ENCODE results near the gene TMEM72. TPM values are rescaled to one million over a fixed set of nuclear protein-coding genes. Genes with fewer than 3 reads are reported as not detected.

TMEM72 gene
- total and polyA plus RNA-seq, 2 experiments from 2014 or later, result not detected

DNA sequence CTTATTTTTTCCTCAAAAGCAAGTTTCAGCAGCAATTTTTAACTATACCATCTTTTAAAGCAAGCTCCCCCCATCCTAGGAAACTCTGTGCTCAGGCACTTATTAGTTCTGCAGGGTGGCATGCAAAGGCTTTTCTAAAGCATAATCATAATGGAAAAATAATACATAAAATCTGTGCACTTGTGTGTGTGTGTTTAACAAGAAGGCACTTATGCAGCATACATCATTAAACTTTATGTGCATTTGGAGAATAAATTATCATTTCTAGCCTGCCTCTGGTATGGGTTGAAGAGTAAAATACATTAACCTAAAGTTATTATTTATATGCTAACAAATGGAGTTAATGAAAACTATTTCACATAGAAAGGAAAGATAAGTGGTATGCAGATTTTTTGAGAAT lies 42.9 kb downstream of the TMEM72 start:
- Histone ChIP-seq H3K4me1 (ENCODE audit: insufficient read depth) (peaks cover 20% of the 10 kb centered on the region), H3K4me3 (no peak overlapping the region), H2AFZ (no peak overlapping the region), H3K27me3 (ENCODE audit: insufficient read depth) (no peaks in the 10 kb centered on the region), H3K4me2 (no peak overlapping the region), H3K79me2 (replicated peaks; ENCODE audit: insufficient read depth) (no peaks in the 10 kb centered on the region), H3K27ac (ENCODE audit: low read depth) (no peak overlapping the region), H4K20me1 (replicated peaks; ENCODE audit: insufficient read depth) (no peaks in the 10 kb centered on the region), H3K9me2 (ENCODE audit: insufficient read depth) (no peaks in the 10 kb centered on the region), H3K36me3 (ENCODE audit: insufficient read depth) (no peaks in the 10 kb centered on the region), H3F3A (replicated peaks; ENCODE audit: low read depth) (no peaks in the 10 kb centered on the region)
- H3K4me3 Mint-ChIP-seq, result no peak overlapping the region
- TF ChIP-seq, protein P1, sequence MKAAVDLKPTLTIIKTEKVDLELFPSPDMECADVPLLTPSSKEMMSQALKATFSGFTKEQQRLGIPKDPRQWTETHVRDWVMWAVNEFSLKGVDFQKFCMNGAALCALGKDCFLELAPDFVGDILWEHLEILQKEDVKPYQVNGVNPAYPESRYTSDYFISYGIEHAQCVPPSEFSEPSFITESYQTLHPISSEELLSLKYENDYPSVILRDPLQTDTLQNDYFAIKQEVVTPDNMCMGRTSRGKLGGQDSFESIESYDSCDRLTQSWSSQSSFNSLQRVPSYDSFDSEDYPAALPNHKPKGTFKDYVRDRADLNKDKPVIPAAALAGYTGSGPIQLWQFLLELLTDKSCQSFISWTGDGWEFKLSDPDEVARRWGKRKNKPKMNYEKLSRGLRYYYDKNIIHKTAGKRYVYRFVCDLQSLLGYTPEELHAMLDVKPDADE (IDR thresholded peaks at IDR 0.05), result no peak
- TF ChIP-seq EZH2 (IDR thresholded peaks at IDR 0.05; ENCODE audit: low read depth, unreplicated experiment) (no peak), STAT1 (IDR thresholded peaks at IDR 0.05; ENCODE audit: unreplicated experiment) (no peak), JUNB (IDR thresholded peaks at IDR 0.05; ENCODE audit: unreplicated experiment) (no peak), CTCF (conservative IDR thresholded peaks at IDR 0.05; ENCODE audit: low read depth in 2 of 2) (no peak)
- H3K9me3 Mint-ChIP-seq, result no peaks in the 10 kb centered on the region; the same call in 2 of the 3 replicates
- H3K27ac Mint-ChIP-seq, result no peak overlapping the region
- H3K4me1 Mint-ChIP-seq, result peaks cover 33% of the 10 kb centered on the region
- DNase-seq (ENCODE audit: low spot score) (no peak), ATAC-seq (no peak)
- H3K36me3 Mint-ChIP-seq (ENCODE audit: low read depth), result peaks cover 11% of the 10 kb centered on the region; the same call in 2 of the 3 replicates
- peaks cover 4% of the 10 kb centered on the region for H3K27me3 Mint-ChIP-seq (ENCODE audit: insufficient read depth, low read depth, poor library complexity)

DNA sequence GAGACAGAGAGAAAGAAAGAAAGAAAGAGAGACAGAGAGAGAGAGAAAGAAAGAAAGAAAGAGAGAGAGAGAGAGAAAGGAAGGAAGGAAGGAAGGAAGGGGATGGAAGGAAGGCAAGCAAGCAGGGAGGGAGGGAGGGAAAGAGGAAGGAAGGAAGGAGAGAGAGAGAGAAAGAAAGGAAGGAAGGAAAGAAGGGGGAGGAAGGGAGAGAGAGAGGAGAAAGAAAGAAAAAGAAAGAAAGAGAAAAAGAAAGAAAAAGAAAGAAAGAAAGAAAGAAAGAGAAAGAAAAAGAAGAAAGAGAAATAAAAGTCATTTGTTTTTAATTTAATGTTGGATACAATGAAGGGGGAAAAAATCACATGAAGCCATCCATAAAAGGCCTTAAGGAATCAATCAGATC lies 43.8 kb downstream of the TMEM72 start:
- no peaks in the 10 kb centered on the region for H4K20me1 ChIP-seq (replicated peaks; ENCODE audit: insufficient read depth)
- H3F3A ChIP-seq (replicated peaks; ENCODE audit: low read depth), result no peaks in the 10 kb centered on the region
- no peaks in the 10 kb centered on the region for H3K27me3 ChIP-seq (ENCODE audit: insufficient read depth)
- no peaks in the 10 kb centered on the region; the same call in 2 of the 3 replicates for H3K9me3 Mint-ChIP-seq
- no peaks in the 10 kb centered on the region for H3K79me2 ChIP-seq (replicated peaks; ENCODE audit: insufficient read depth)
- no peaks in the 10 kb centered on the region for H3K36me3 ChIP-seq (ENCODE audit: insufficient read depth)
- no peak overlapping the region for H3K4me2 ChIP-seq
- H3K4me3 Mint-ChIP-seq, result no peak overlapping the region
- H3K36me3 Mint-ChIP-seq (ENCODE audit: low read depth), result peaks cover 11% of the 10 kb centered on the region; the same call in 2 of the 3 replicates
- no peak overlapping the region for H2AFZ ChIP-seq
- peaks cover 4% of the 10 kb centered on the region for H3K27me3 Mint-ChIP-seq (ENCODE audit: insufficient read depth, low read depth, poor library complexity)
- DNase-seq (ENCODE audit: low spot score), result no peak
- ATAC-seq, result no peak
- H3K27ac Mint-ChIP-seq, result no peak overlapping the region
- H3K27ac ChIP-seq (ENCODE audit: low read depth), result no peak overlapping the region
- peaks cover 26% of the 10 kb centered on the region for H3K4me1 Mint-ChIP-seq
- no peak overlapping the region for H3K4me3 ChIP-seq
- peaks cover 21% of the 10 kb centered on the region for H3K4me1 ChIP-seq (ENCODE audit: insufficient read depth)
- H3K9me2 ChIP-seq (ENCODE audit: insufficient read depth), result no peaks in the 10 kb centered on the region
- TF ChIP-seq ZNF114 (CRISPR knock-in tag; IDR thresholded peaks at IDR 0.05) (no peak), POLR2AphosphoS5 (IDR thresholded peaks at IDR 0.05; ENCODE audit: low read depth) (no peak), JUNB (IDR thresholded peaks at IDR 0.05; ENCODE audit: unreplicated experiment) (no peak), STAT1 (IDR thresholded peaks at IDR 0.05; ENCODE audit: unreplicated experiment) (no peak), EZH2 (IDR thresholded peaks at IDR 0.05; ENCODE audit: low read depth, unreplicated experiment) (no peak), ZNF331 (CRISPR knock-in tag; IDR thresholded peaks at IDR 0.05; ENCODE audit: low read depth) (no peak), NANOG (IDR thresholded peaks at IDR 0.05; ENCODE audit: borderline replicate concordance) (no peak), ZNF462 (CRISPR knock-in tag; IDR thresholded peaks at IDR 0.05) (no peak), CREB1 (CRISPR knock-in tag; IDR thresholded peaks at IDR 0.05; ENCODE audit: low read depth) (no peak), EZH2phosphoT487 (IDR thresholded peaks at IDR 0.05; ENCODE audit: unreplicated experiment) (no peak)
- TF ChIP-seq, protein P1 (IDR thresholded peaks at IDR 0.05), result no peak

Data from GM23338 (cell line).